ENCODE results near the gene CPNE9.

CPNE9 gene, protein sequence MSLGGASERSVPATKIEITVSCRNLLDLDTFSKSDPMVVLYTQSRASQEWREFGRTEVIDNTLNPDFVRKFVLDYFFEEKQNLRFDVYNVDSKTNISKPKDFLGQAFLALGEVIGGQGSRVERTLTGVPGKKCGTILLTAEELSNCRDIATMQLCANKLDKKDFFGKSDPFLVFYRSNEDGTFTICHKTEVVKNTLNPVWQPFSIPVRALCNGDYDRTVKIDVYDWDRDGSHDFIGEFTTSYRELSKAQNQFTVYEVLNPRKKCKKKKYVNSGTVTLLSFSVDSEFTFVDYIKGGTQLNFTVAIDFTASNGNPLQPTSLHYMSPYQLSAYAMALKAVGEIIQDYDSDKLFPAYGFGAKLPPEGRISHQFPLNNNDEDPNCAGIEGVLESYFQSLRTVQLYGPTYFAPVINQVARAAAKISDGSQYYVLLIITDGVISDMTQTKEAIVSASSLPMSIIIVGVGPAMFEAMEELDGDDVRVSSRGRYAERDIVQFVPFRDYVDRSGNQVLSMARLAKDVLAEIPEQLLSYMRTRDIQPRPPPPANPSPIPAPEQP

DNA sequence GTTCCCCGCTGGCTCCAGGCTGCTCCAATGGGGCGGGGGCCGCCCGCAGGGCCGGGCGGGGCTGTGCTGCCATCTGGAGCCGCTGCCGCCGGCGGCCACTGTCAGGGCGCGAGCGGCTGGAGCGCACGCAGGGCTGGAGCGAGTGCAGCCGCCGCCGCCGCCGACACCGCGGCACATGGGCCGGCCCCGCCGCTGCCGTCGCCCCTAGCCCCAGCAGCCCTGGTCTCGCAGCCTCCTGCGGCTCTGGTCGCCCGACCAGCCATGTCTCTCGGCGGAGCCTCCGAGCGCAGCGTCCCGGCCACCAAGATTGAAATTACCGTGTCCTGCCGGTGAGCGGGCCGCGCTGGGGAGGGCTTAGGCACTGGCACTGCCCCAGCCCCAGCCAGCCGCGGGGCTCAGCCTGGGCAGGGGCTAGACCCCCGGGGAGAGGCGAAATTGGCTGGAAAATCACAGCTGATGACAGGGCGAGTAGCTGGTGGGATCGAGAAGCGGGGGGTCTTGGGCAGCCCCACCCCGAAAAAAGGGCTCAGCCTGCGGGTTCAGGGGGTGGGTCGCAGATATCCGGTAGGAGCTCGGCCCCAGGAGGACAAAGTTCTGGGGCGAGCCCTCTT lies at the start of gene CPNE9:
CPNE9 (plus strand) TSS at position 98 of the 611 bp plus-strand sequence; CDS start at position 262, 164 bp downstream.
- Mint-ChIP-seq H3K36me3 (ENCODE audit: low read depth) (peaks cover 7% of the 10 kb centered on the region), H3K9me3 (no peaks in the 10 kb centered on the region), H3K4me3 (no peak within 1 kb of the TSS), H3K27me3 (ENCODE audit: low read depth) (peaks cover 41% of the 10 kb centered on the region), H3K27ac (no peak within 1 kb of the TSS), H3K4me1 (ENCODE audit: low read depth) (no peaks in the 10 kb centered on the region)
- no peak for DNase-seq (ENCODE audit: low spot score)

DNA sequence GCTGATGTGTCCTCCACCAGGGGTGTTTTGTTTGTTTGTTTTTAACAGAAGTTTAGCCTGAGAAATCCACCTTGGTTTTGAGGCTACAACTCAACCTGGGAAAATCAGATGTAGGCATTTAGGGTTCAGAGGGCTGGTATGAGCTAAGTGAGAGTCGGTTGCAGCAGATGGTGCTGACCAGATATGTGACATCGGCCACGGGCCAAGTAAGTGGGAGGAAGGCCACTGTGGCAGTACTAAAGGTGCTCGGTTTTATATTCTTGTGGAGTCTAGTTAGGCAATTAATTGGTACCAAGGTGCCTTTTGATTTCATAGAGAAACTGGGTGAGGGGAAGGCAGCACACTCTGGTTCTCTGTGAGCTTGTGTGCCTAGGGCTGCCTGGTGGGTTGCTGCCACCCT lies 43.8 kb upstream of the CPNE9 start:
- Mint-ChIP-seq H3K4me1 (ENCODE audit: low read depth) (no peaks in the 10 kb centered on the region), H3K9me3 (no peaks in the 10 kb centered on the region), H3K27ac (no peak overlapping the region), H3K27me3 (ENCODE audit: low read depth) (no peaks in the 10 kb centered on the region), H3K36me3 (ENCODE audit: low read depth) (peaks cover 43% of the 10 kb centered on the region), H3K4me3 (no peak overlapping the region)
- no peak for DNase-seq (ENCODE audit: low spot score)

DNA sequence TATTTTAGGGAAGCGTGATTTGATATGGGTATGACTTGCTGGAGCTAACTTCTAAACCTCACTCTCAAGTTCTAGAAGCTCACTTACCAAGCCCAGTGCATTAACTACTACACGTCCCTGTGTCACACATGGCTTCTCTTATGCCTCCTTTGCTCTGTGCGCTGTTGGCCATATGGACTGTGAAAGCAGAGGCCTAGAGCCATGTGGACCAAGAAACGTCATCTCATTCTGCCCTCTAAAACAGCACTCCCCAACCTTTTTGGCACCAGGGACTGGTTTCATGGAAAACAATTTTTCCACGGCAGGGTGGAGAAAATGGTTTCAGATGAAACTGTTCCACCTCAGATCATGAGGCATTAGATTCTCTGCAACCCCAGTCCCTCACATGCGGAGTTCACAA lies 42.7 kb upstream of the CPNE9 start:
- Mint-ChIP-seq H3K27me3 (ENCODE audit: low read depth) (no peaks in the 10 kb centered on the region), H3K4me1 (ENCODE audit: low read depth) (no peaks in the 10 kb centered on the region), H3K36me3 (ENCODE audit: low read depth) (peaks cover 37% of the 10 kb centered on the region), H3K27ac (no peak overlapping the region), H3K9me3 (no peaks in the 10 kb centered on the region), H3K4me3 (no peak overlapping the region)
- no peak for DNase-seq (ENCODE audit: low spot score)

DNA sequence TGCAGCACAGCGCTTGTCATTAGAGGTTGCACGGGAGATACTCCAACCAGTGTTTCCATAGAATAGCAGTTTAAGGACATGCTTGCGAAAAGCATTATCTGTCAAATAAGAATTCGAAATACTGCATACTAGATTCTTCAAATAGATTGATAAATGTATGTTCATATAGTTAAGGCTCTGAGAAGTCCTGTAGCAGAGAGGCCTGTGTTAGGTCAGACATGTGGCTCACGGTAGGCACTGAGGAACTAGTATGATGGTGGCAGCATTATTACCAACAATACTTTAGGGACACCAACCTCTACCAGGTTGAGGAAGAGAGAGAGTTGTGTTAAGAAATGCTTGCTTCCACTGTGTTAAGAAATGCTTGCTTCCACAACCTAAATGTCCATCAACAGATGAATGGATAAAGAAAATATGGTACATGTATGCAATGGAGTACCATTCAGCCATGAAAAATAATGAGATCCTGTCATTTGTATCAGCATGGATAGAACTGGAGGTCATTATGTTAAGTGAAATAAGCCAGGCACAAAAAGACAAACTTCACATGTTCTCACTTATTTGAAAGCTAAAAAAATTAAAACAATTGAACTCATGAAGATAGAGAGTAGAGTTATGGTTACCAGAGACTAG lies 39.4 kb upstream of the CPNE9 start:
- H3K4me3 Mint-ChIP-seq, result no peak overlapping the region
- H3K4me1 Mint-ChIP-seq (ENCODE audit: low read depth), result no peaks in the 10 kb centered on the region
- H3K27ac Mint-ChIP-seq, result no peak overlapping the region
- no peaks in the 10 kb centered on the region for H3K9me3 Mint-ChIP-seq
- H3K27me3 Mint-ChIP-seq (ENCODE audit: low read depth), result no peaks in the 10 kb centered on the region
- no peak for DNase-seq (ENCODE audit: low spot score)
- peaks cover 39% of the 10 kb centered on the region for H3K36me3 Mint-ChIP-seq (ENCODE audit: low read depth)

DNA sequence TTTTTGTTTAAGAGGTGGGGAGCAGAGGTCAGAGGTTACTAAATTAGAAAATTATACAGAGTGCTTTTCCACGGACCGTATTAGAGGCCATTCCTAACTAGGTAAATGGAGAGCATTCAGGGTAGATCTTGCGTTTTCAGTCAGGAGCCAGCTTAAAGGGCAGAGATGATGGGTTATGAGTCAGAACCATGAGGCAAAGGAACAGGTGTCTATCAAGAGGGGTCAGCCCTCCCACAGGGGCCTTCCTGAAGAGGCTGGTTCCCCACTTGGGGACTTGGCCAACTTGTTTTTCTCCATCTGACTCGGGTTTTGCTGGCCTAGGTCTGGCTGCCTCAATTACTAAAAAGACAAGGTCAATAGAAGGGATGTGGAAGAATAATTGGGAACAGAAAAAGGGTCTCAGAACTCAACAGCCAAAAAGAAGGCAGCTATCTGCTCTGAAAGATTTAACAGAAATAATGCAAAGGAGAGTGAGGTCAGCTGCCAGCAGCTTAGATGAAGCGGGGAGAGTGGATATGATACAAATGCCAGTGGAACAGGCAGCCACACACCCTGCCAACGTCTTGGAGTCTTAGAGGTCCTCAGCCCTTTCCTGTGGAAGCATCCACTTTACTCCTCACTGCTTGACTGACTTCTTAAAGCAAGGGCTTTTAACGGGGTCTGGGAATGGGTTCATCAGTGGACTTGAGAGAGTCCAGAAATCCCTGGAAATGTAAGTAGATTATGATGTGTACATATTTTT lies 36.8 kb upstream of the CPNE9 start:
- H3K27ac Mint-ChIP-seq, result no peak overlapping the region

DNA sequence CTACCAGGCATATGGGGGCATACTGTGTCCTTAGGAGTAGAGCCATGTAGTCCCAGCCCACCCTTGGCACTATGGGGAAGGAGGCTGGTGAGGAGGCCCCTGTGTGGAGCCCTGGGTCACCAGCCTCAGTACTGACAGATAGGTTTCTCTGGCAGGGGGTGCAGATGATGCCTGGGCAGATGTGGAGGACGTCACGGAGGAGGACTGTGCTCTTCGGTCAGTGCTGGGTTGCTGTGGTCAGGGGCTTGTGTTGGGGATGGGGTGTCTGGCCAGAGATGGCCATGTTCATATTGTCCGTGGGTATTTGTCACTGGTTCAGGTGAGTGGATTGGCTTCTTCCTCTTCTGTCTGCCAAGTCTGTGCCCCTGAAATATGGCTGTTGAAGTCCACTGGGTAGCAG lies 34.4 kb upstream of the CPNE9 start:
- Mint-ChIP-seq H3K4me3 (no peak overlapping the region), H3K4me1 (ENCODE audit: low read depth) (no peaks in the 10 kb centered on the region), H3K27me3 (ENCODE audit: low read depth) (no peaks in the 10 kb centered on the region), H3K9me3 (no peaks in the 10 kb centered on the region), H3K36me3 (ENCODE audit: low read depth) (peaks cover 42% of the 10 kb centered on the region), H3K27ac (no peak overlapping the region)
- no peak for DNase-seq (ENCODE audit: low spot score)

More for the DNA sequence above, 36.8 kb upstream of the CPNE9 start:
- no peak for DNase-seq (ENCODE audit: low spot score)
- H3K27me3 Mint-ChIP-seq (ENCODE audit: low read depth), result no peaks in the 10 kb centered on the region
- peaks cover 43% of the 10 kb centered on the region for H3K36me3 Mint-ChIP-seq (ENCODE audit: low read depth)
- no peaks in the 10 kb centered on the region for H3K4me1 Mint-ChIP-seq (ENCODE audit: low read depth)
- no peaks in the 10 kb centered on the region for H3K9me3 Mint-ChIP-seq
- no peak overlapping the region for H3K4me3 Mint-ChIP-seq

DNA sequence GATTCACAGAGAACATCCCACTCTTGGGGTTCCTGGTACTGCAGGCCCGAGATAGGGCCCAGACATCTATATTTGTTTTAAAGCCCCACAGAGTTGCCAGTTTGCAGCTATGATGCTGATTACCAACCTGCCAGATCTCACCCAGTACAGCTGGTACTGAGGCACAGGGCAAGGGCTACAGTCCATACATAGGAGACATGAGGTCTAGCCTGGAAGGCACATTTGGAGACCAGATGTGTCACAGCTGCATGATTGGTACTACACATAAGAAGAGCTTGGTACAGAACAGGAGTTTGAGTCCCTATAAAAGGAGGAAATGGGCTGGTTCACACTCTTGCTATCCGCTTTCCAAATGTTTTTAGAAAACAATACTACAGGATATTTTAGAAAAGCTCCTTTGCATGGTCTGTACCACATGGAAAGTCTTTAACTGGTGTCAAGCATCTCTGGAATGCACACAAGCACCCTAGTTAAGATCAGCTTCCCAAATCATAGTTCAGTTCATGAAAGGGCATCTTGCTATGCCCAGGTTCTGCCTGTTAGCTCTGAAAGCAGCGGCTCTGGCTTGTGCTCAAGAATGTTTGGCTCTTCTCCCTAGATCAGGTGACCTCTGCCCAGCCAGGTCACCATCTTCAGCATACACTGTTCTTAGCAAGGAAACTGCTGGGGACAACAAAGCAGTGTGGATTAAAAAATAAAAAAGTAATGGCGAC lies 33.8 kb upstream of the CPNE9 start:
- no peaks in the 10 kb centered on the region for H3K4me1 Mint-ChIP-seq (ENCODE audit: low read depth)
- no peaks in the 10 kb centered on the region for H3K27me3 Mint-ChIP-seq (ENCODE audit: low read depth)
- H3K4me3 Mint-ChIP-seq, result no peak overlapping the region
- H3K36me3 Mint-ChIP-seq (ENCODE audit: low read depth), result peaks cover 38% of the 10 kb centered on the region
- H3K27ac Mint-ChIP-seq, result no peak overlapping the region
- DNase-seq (ENCODE audit: low spot score), result no peak
- H3K9me3 Mint-ChIP-seq, result no peaks in the 10 kb centered on the region

DNA sequence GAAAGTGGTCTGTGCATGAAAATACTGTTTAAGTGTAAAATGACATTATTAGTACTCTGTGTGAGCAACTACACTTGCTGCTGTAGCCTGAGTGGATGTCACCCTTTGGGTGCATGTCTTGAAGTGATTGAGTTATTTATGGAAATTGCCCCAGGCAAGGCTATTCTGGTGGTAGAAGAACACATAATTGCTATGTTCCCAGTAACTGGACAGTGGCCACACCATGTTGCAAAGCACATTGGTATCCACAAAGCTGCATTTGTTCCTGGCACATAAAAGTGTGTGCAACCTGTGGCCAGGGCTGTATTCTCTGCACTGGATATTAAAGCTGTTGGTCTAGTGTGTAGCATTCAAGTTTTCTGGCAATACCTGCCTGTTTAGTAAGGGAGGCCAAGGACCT lies 30.6 kb upstream of the CPNE9 start:
- Mint-ChIP-seq H3K4me3 (no peak overlapping the region), H3K4me1 (ENCODE audit: low read depth) (no peaks in the 10 kb centered on the region), H3K27me3 (ENCODE audit: low read depth) (no peaks in the 10 kb centered on the region), H3K27ac (no peak overlapping the region), H3K9me3 (no peaks in the 10 kb centered on the region), H3K36me3 (ENCODE audit: low read depth) (peaks cover 39% of the 10 kb centered on the region)
- DNase-seq (ENCODE audit: low spot score), result no peak

DNA sequence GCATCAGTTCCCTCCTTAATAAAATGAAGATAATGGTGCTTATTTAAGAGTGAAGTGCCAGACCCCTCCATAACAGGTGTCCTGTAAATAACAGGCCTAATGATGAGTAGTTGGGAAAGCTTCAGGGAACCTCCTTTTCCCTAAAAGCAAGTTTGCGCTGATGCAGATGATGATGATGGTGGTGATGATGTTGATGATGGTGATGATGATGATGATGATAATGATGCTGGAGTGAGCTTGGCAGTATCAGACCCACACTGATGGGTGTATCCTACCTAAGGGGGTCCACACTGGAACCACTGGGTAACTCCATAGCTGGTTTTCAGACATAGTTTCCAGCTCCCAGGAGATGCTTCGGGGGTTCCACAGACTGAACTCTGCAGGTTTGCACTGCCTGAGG lies 29.9 kb upstream of the CPNE9 start:
- Mint-ChIP-seq H3K27ac (no peak overlapping the region), H3K9me3 (no peaks in the 10 kb centered on the region), H3K27me3 (ENCODE audit: low read depth) (no peaks in the 10 kb centered on the region), H3K36me3 (ENCODE audit: low read depth) (peaks cover 39% of the 10 kb centered on the region), H3K4me1 (ENCODE audit: low read depth) (no peaks in the 10 kb centered on the region), H3K4me3 (no peak overlapping the region)
- no peak for DNase-seq (ENCODE audit: low spot score)

DNA sequence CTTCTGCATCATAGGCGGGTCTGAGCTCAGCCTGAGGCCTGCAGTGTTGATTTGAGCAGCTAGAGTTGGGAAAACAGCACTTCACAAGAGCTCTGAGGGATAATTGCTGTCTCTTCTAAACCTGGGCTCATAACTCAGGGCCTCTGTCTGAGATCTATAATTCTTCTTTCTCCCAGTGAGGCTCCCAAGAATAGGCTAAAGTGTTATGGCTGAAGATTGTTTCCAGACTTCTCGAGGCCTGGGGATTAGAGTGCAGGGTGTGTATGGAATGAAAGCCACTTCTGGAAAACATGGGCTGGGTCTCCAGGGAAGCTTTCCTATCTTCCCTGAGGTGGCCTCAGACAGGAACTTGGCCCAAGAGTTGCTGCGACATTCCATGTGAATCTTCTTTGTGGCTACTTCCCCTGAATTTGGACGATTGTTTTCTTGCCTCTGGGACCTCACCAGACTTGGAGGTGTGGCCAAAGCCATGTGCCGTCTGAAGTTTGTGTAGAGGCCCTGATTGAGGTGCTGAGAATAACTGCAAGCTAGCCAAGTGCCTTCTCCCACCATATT lies 27.8 kb upstream of the CPNE9 start:
- Mint-ChIP-seq H3K27me3 (ENCODE audit: low read depth) (no peaks in the 10 kb centered on the region), H3K36me3 (ENCODE audit: low read depth) (peaks cover 41% of the 10 kb centered on the region), H3K9me3 (no peaks in the 10 kb centered on the region), H3K27ac (no peak overlapping the region), H3K4me3 (no peak overlapping the region), H3K4me1 (ENCODE audit: low read depth) (no peaks in the 10 kb centered on the region)
- no peak for DNase-seq (ENCODE audit: low spot score)

DNA sequence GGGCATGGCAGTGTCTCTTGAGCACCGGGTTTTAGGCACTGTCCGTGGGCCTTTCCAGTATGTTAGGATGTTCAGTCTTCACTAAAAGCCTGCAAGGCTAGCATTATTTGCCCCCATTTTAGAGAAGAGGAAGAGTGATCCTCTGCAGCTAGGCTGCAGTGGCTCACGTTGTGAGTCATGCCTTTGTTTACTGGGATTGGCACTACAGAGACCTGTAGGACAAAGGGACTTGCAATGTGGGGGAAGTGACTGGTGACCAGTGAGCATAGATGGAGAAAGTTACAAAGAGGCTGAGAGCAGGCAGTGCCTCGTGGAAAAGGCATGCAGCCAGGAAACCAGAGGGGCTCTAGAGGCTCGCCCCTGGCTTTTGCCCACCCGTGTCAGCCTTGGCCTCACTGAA lies 26.8 kb upstream of the CPNE9 start:
- no peak overlapping the region for H3K4me3 Mint-ChIP-seq
- no peaks in the 10 kb centered on the region for H3K4me1 Mint-ChIP-seq (ENCODE audit: low read depth)
- no peak overlapping the region for H3K27ac Mint-ChIP-seq

DNA sequence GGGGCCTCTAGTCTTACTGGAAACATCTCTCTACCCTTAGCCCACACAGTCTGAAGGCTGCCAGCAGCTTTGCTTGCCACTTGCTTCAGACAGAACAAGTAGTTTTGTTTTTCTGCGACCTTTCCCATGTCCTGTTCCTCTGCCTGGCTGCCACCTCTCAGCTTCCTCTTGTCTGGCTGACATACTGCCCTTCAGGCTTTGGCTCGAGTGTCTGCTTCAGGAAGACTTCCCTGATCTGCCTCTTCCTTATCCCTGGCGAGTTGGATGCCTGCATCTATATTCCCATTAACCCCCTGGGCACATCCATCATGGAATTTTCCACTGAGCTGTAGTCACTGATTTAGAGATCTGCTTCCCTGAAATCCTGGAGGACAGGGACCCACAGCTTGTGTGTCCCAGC lies 25.1 kb upstream of the CPNE9 start:
- H3K4me3 Mint-ChIP-seq, result no peak overlapping the region
- no peak for DNase-seq (ENCODE audit: low spot score)
- H3K9me3 Mint-ChIP-seq, result no peaks in the 10 kb centered on the region
- H3K4me1 Mint-ChIP-seq (ENCODE audit: low read depth), result no peaks in the 10 kb centered on the region
- H3K36me3 Mint-ChIP-seq (ENCODE audit: low read depth), result peaks cover 38% of the 10 kb centered on the region
- H3K27me3 Mint-ChIP-seq (ENCODE audit: low read depth), result no peaks in the 10 kb centered on the region
- H3K27ac Mint-ChIP-seq, result no peak overlapping the region

More for the DNA sequence above, 26.8 kb upstream of the CPNE9 start:
- peaks cover 42% of the 10 kb centered on the region for H3K36me3 Mint-ChIP-seq (ENCODE audit: low read depth)
- no peaks in the 10 kb centered on the region for H3K27me3 Mint-ChIP-seq (ENCODE audit: low read depth)
- DNase-seq (ENCODE audit: low spot score), result no peak
- H3K9me3 Mint-ChIP-seq, result no peaks in the 10 kb centered on the region

DNA sequence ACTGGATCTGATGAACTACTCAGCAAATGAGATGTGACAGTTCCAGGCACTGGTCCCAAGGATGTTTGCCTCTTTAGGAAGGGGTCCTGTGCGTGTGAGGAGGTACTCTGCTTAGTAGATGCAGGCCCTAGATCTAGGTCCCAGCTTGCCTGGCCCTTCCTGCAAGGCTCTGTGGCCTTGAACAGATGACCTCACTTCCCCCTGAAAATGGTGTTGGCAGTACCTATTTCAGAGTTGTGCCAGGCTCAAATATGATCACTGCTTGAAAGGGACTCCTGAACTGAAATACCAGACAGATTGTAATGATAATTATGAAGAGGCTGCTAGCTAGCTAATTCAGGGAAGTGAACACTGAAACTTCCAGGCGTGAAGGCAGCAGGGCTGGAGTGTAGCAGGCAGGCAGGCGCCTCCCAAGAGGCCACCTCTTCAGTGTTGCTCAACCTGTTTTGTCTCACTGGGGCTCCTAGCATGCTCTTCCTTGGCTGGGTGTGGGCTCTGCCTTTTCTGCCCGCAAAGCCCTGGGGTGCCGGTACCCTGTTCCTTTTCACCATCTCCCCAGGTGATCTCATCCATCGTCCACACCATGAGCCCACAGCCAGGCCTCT lies 24.1 kb upstream of the CPNE9 start:
- Mint-ChIP-seq H3K36me3 (ENCODE audit: low read depth) (peaks cover 42% of the 10 kb centered on the region), H3K4me1 (ENCODE audit: low read depth) (no peaks in the 10 kb centered on the region), H3K27me3 (ENCODE audit: low read depth) (no peaks in the 10 kb centered on the region), H3K27ac (no peak overlapping the region), H3K9me3 (no peaks in the 10 kb centered on the region), H3K4me3 (no peak overlapping the region)
- DNase-seq (ENCODE audit: low spot score), result no peak
